GM21526 (cell line): ENCODE results near the gene IMPDH2.

Experiments used
- ATAC-seq: cut with Tn5 transposase; IDR thresholded peaks from one replicate; pipeline ENCODE4 v1.9.1; 2021; ENCODE audit warnings: moderate library complexity; ENCODE audit not compliant: unreplicated experiment, low FRiP score

Gene IMPDH2

GRCh38 chr3:48984663-48985062 is 44.5 kb downstream of the IMPDH2 start:
- no peak for ATAC-seq

- no peak for ATAC-seq
Measured at GRCh38 chr3:48983096-48983495, 46.1 kb downstream of the IMPDH2 start.

GRCh38 chr3:48982686-48983085 is 46.5 kb downstream of the IMPDH2 start:
- no peak for ATAC-seq

GRCh38 chr3:48982016-48982415 is 47.2 kb downstream of the IMPDH2 start:
- no peak for ATAC-seq

GRCh38 chr3:48980295-48980694 is 48.9 kb downstream of the IMPDH2 start:
- ATAC-seq: no peak

- no peak for ATAC-seq
Measured at GRCh38 chr3:48979451-48979850, 49.7 kb downstream of the IMPDH2 start.
